Body of pancreas (tissue), 4 donors: ENCODE data around the gene KDM4B.
A peak's percentile ranks its signal among the peaks of the same experiment; 100 is the strongest.

Source experiments
- POLR2A ChIP-seq, 3 donors: fragments of 450-650 bp; IDR thresholded peaks; one replicate each; pipeline ENCODE4 v1.6.1; 2016; ENCODE audit warnings: antibody characterized with exemption in 3 of 3, mild to moderate bottlenecking in 2 of 3
- TF ChIP-seq, protein P1 (sequence below), 7 experiments: fragments of 450-650 bp in 4 of 7; fragments of 200-600 bp in 3 of 7; sonication (generic) in 3 of 7; IDR thresholded peaks; one replicate each; pipeline ENCODE4 v1.5.1; 2016 to 2019; ENCODE audit warnings: antibody characterized with exemption in 7 of 7

DNA sequence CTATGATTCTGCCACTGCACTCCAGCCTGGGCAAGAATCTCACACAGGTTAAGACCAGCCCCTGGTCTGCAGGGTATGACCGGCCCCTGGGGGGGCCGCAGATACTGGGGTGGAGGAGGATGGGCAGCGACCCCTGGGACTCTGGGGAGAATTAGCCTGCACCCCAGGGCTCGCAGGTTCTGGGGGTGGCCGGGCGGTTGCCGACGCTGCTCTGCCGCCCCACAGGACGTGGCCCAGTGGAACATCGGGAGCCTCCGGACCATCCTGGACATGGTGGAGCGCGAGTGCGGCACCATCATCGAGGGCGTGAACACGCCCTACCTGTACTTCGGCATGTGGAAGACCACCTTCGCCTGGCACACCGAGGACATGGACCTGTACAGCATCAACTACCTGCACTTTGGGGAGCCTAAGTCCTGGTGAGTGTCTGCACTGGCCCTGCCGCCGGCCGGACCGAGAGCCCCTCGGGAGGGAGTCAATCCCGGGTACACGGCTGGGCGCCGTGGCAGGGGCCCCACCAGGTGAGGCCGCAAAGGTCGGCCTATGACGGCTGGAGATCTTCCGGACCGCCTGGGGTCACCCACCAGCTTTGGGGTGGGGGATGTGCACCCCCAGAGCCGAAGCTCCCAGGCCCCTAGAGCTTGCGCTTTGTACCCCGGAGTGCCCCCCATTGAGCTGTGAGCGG is 78.5 kb downstream of the KDM4B start:
- TF ChIP-seq, protein P1, sequence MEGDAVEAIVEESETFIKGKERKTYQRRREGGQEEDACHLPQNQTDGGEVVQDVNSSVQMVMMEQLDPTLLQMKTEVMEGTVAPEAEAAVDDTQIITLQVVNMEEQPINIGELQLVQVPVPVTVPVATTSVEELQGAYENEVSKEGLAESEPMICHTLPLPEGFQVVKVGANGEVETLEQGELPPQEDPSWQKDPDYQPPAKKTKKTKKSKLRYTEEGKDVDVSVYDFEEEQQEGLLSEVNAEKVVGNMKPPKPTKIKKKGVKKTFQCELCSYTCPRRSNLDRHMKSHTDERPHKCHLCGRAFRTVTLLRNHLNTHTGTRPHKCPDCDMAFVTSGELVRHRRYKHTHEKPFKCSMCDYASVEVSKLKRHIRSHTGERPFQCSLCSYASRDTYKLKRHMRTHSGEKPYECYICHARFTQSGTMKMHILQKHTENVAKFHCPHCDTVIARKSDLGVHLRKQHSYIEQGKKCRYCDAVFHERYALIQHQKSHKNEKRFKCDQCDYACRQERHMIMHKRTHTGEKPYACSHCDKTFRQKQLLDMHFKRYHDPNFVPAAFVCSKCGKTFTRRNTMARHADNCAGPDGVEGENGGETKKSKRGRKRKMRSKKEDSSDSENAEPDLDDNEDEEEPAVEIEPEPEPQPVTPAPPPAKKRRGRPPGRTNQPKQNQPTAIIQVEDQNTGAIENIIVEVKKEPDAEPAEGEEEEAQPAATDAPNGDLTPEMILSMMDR (IDR thresholded peaks at IDR 0.05): no peak
- peak in 1 of 3 donors; percentile 4 for TF ChIP-seq POLR2A (IDR thresholded peaks at IDR 0.05)
